GM13976 (cell line): ENCODE results near the gene U2AF1L4.

Source experiments
- DNase-seq: peaks from one replicate; pipeline ENCODE4 v3.0.0; 2012; ENCODE audit warnings: low spot score
- in situ Hi-C: fragments of 300-500 bp; cut with MboI; formaldehyde crosslinking; loops from one replicate; pipeline ENCODE4 v1.12.0; 2022; ENCODE audit warnings: low sequenced_read_pairs, mixed read lengths, inconsistent platforms; ENCODE audit not compliant: unreplicated experiment
- TF ChIP-seq, protein P1 (sequence below): IDR thresholded peaks from 2 replicates; pipeline ENCODE4 v1.5.1; 2012; ENCODE audit warnings: borderline replicate concordance, mild to moderate bottlenecking; ENCODE audit not compliant: insufficient read depth; ENCODE audit errors: extremely low read depth, missing control alignments, control extremely low read depth

U2AF1L4 gene

DNA sequence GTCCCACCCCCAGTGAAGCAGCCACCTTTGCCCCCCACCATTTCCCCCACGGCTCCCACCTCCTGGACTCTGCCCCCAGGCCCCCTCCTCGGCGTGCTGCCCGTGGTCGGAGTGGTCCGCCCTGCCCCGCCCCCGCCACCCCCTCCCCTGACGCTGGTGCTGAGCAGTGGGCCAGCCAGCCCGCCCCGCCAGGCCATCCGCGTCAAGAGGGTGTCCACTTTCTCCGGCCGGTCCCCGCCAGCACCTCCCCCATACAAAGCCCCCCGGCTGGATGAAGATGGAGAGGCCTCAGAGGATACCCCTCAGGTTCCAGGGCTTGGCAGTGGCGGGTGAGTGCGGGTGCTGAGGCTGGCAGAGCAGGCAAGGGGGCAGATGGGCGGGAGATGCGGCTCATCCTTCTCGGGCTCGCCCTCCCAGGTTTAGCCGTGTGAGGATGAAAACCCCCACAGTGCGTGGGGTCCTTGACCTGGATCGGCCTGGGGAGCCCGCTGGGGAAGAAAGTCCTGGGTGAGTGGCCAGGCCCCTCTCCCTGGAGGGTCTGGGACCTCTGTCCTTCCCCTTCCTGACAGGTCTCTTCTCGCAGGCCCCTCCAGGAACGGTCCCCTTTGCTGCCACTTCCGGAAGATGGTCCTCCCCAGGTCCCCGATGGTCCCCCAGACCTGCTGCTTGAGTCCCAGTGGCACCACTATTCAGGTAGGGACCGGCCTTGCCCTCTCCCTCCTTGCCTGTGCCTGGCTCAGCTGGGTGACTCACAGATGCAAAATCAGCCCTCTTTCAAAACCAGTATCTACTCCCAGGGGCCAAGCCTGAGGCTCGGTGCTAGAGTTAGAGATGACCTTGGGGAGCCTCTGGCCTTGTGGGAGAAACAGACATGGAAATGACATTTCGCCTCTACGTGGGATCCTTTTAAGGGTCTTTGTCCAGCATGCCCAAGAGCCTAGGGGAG, 11.8 kb downstream of the U2AF1L4 start:
- TF ChIP-seq, protein P1, sequence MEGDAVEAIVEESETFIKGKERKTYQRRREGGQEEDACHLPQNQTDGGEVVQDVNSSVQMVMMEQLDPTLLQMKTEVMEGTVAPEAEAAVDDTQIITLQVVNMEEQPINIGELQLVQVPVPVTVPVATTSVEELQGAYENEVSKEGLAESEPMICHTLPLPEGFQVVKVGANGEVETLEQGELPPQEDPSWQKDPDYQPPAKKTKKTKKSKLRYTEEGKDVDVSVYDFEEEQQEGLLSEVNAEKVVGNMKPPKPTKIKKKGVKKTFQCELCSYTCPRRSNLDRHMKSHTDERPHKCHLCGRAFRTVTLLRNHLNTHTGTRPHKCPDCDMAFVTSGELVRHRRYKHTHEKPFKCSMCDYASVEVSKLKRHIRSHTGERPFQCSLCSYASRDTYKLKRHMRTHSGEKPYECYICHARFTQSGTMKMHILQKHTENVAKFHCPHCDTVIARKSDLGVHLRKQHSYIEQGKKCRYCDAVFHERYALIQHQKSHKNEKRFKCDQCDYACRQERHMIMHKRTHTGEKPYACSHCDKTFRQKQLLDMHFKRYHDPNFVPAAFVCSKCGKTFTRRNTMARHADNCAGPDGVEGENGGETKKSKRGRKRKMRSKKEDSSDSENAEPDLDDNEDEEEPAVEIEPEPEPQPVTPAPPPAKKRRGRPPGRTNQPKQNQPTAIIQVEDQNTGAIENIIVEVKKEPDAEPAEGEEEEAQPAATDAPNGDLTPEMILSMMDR: no peak
- in situ Hi-C loops: no loop called here
- no peak for DNase-seq

- in situ Hi-C loops: no loop called here
- no peak for DNase-seq
- TF ChIP-seq, protein P1: no peak
Measured at GRCh38 chr19:35732540-35733179, 12.6 kb downstream of the U2AF1L4 start.

DNA sequence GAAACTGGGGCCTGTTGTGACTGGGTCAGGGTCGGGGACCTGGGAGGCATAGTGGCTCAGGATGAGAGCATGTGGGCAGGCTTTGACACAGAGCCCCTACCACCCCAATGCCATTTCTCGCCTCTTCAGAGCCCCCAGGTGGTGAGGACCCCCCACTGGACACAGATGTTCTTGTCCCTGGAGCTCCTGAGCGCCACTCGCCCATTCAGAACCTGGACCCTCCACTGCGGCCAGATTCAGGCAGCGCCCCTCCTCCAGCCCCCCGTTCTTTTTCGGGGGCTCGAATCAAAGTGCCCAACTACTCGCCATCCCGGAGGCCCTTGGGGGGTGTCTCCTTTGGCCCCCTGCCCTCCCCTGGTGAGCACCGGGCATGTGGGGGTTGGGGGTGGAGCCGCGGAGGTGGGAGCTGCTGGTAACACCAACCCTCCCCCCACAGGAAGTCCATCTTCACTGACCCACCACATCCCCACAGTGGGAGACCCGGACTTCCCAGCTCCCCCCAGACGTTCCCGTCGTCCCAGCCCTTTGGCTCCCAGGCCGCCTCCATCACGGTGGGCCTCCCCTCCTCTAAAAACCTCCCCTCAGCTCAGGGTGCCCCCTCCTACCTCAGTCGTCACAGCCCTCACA, 13.3 kb downstream of the U2AF1L4 start:
- TF ChIP-seq, protein P1: no peak
- in situ Hi-C loops: no loop called here
- no peak for DNase-seq

- in situ Hi-C loops: no loop called here
- DNase-seq: no peak
- TF ChIP-seq, protein P1: no peak
Measured at GRCh38 chr19:35731353-35731752, 13.9 kb downstream of the U2AF1L4 start.

DNA sequence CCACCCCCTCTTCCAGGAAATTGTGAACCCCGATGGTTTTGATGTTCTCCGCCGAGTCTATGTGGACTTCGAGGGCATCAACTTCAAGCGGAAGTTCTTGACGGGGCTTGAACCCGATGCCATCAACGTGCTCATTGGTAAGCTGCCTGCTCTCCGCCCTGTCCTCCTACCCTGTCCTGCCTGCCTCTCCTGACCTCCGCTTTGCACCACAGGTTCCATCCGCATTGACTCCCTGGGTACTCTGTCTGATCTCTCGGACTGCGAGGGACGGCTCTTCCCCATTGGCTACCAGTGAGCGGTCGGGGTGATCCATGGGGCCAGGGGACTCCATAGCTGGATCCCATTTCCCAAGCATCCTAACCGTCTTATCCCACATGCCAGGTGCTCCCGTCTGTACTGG, 14.9 kb downstream of the U2AF1L4 start:
- in situ Hi-C loops: no loop called here
- no peak for DNase-seq
- TF ChIP-seq, protein P1: no peak

DNA sequence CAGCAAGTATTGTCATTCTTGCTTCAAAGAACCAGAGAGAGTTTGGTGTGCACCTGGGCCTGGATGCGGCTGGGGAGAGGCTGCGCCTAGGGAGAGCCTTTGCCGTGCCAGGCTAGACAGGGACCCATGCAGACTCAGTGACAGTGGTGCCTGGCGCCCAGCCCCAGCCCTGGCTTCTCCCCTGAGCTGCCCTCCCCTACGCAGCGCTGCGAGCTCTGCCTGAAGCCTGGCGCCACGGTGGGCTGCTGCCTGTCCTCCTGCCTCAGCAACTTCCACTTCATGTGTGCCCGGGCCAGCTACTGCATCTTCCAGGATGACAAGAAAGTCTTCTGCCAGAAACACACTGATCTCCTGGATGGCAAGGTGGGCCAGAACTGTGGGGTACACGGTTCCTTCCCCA, 15.5 kb downstream of the U2AF1L4 start:
- in situ Hi-C loops: no loop called here
- TF ChIP-seq, protein P1: no peak
- DNase-seq: no peak
